ENCODE measurements around the gene MAP4K4. TPM values are rescaled to one million over a fixed set of nuclear protein-coding genes. Genes with fewer than 3 reads are reported as not detected.

Gene MAP4K4
- total RNA-seq, 1 donor from 2014 or later: 91.9 TPM

DNA sequence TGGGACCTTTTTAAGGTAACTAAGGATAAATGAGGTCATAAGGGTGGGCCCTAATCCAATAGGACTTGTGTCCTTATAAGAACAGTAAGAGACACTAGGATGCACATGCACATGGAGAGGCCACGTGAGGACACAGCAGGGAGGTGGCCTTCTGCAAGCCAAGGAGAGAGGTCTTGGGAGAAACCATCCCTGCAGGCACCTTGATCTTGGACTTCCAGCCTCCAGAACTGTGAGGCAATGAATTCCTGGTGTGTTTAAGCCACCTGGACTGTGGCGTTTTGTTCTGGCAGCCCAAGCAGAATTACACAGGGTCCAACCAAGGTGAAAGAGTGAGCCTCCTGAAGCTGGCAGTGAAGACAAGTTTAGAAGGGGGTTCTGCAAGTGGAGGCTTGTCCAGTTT, 204.7 kb downstream of the MAP4K4 start:
- no peaks in the 10 kb centered on the region for H3K27me3 Mint-ChIP-seq (ENCODE audit: insufficient read depth, low read depth)
- Histone ChIP-seq H3K4me2 (no peak overlapping the region), H3K4me3 (no peak overlapping the region), H3K27ac (no peak overlapping the region), H3K9ac (no peak overlapping the region), H2AFZ (replicated peaks) (no peak overlapping the region), H3K4me1 (peaks cover 5% of the 10 kb centered on the region), H3K79me2 (ENCODE audit: low read depth) (no peaks in the 10 kb centered on the region), H3K9me3 (ENCODE audit: low read depth) (no peaks in the 10 kb centered on the region), H4K20me1 (ENCODE audit: low read depth) (no peaks in the 10 kb centered on the region), H3K36me3 (no peaks in the 10 kb centered on the region), H3K27me3 (no peaks in the 10 kb centered on the region), H3F3A (ENCODE audit: low read depth) (no peaks in the 10 kb centered on the region)
- H3K36me3 Mint-ChIP-seq: peaks cover 8% of the 10 kb centered on the region
- H3K9me3 Mint-ChIP-seq: peaks cover 5% of the 10 kb centered on the region
- no peak for DNase-seq (ENCODE audit: low spot score)
- TF ChIP-seq EZH2 (IDR thresholded peaks at IDR 0.05) (no peak), EZH2phosphoT487 (IDR thresholded peaks at IDR 0.05) (no peak)
- TF ChIP-seq, protein P1, sequence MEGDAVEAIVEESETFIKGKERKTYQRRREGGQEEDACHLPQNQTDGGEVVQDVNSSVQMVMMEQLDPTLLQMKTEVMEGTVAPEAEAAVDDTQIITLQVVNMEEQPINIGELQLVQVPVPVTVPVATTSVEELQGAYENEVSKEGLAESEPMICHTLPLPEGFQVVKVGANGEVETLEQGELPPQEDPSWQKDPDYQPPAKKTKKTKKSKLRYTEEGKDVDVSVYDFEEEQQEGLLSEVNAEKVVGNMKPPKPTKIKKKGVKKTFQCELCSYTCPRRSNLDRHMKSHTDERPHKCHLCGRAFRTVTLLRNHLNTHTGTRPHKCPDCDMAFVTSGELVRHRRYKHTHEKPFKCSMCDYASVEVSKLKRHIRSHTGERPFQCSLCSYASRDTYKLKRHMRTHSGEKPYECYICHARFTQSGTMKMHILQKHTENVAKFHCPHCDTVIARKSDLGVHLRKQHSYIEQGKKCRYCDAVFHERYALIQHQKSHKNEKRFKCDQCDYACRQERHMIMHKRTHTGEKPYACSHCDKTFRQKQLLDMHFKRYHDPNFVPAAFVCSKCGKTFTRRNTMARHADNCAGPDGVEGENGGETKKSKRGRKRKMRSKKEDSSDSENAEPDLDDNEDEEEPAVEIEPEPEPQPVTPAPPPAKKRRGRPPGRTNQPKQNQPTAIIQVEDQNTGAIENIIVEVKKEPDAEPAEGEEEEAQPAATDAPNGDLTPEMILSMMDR (IDR thresholded peaks at IDR 0.05): no peak
- H3K4me3 Mint-ChIP-seq: no peak overlapping the region
- no peak overlapping the region for H3K27ac Mint-ChIP-seq
- no peaks in the 10 kb centered on the region for H3K4me1 Mint-ChIP-seq

DNA sequence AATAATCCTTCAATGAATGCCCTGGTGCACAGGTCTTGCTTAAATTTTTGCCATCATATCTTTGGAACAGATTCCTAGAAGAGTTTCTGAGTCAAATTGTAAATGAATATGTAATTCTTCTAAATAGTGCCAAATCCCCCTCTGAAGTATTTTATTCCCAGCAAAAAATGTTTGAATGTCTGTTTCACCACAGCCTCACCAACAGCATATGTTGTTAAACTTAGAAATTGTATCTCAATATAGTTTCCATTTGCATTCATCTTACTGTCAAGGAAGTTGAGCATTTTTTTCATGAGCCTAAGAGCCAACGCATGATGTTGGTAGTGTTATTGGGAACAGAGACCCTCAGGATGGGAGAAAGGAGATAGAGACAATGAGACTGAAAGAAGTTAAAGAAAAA, 207.4 kb downstream of the MAP4K4 start:
- no peaks in the 10 kb centered on the region for H3F3A ChIP-seq (ENCODE audit: low read depth)
- Mint-ChIP-seq H3K4me1 (no peaks in the 10 kb centered on the region), H3K4me3 (no peak overlapping the region), H3K36me3 (peaks cover 3% of the 10 kb centered on the region), H3K9me3 (peaks cover 15% of the 10 kb centered on the region), H3K27ac (no peak overlapping the region), H3K27me3 (ENCODE audit: insufficient read depth, low read depth) (no peaks in the 10 kb centered on the region)
- no peak for DNase-seq (ENCODE audit: low spot score)
- no peaks in the 10 kb centered on the region for H3K36me3 ChIP-seq
- no peak overlapping the region for H3K27ac ChIP-seq
- H3K4me2 ChIP-seq: no peak overlapping the region
- TF ChIP-seq EZH2phosphoT487 (IDR thresholded peaks at IDR 0.05) (no peak), EZH2 (IDR thresholded peaks at IDR 0.05) (no peak)
- TF ChIP-seq, protein P1 (IDR thresholded peaks at IDR 0.05): no peak
- H3K9ac ChIP-seq: no peak overlapping the region
- no peaks in the 10 kb centered on the region for H4K20me1 ChIP-seq (ENCODE audit: low read depth)
- no peak overlapping the region for H3K4me3 ChIP-seq
- H2AFZ ChIP-seq (replicated peaks): no peak overlapping the region
- H3K4me1 ChIP-seq: peaks cover 5% of the 10 kb centered on the region
- no peaks in the 10 kb centered on the region for H3K27me3 ChIP-seq
- peaks cover 8% of the 10 kb centered on the region for H3K9me3 ChIP-seq (ENCODE audit: low read depth)
- H3K79me2 ChIP-seq (ENCODE audit: low read depth): no peaks in the 10 kb centered on the region

DNA sequence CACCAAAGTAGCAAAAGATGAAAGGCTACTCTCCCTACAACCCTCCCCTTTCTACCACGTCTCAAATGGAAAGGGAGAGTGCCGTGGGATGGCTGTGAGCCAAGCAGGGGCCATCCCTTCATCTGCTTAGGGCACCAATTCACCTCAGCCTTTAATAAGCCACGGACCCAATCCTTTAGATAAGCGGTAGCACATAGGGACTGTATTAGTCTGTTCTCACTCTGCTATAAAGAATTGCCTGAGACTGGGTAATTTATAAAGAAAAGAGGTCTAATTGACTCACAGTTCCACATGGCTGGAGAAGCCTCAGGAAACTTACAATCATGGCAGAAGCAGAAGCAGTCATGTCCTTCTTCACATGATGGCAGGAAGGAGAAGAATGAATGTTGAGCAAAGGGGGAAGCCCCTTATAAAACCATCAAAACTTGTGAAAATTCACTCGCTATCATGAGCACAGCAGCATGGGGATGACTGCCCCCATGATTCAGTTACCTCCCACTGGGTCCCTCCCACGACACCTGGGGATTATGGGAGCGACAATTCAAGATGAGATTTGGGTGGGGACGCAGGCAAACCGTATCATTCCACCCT, 208.3 kb downstream of the MAP4K4 start:
- no peak overlapping the region for H3K27ac ChIP-seq
- Mint-ChIP-seq H3K36me3 (peaks cover 3% of the 10 kb centered on the region), H3K4me1 (no peaks in the 10 kb centered on the region)

More for the DNA sequence above, 208.3 kb downstream of the MAP4K4 start:
- no peak for DNase-seq (ENCODE audit: low spot score)
- H3K4me1 ChIP-seq: peaks cover 5% of the 10 kb centered on the region
- peaks cover 11% of the 10 kb centered on the region for H3K9me3 ChIP-seq (ENCODE audit: low read depth)
- H3K27me3 Mint-ChIP-seq (ENCODE audit: insufficient read depth, low read depth): no peaks in the 10 kb centered on the region
- no peaks in the 10 kb centered on the region for H4K20me1 ChIP-seq (ENCODE audit: low read depth)
- no peak overlapping the region for H2AFZ ChIP-seq (replicated peaks)
- H3K4me3 ChIP-seq: no peak overlapping the region
- no peaks in the 10 kb centered on the region for H3F3A ChIP-seq (ENCODE audit: low read depth)
- H3K4me2 ChIP-seq: no peak overlapping the region
- H3K4me3 Mint-ChIP-seq: no peak overlapping the region
- no peak overlapping the region for H3K9ac ChIP-seq
- H3K27me3 ChIP-seq: no peaks in the 10 kb centered on the region
- H3K27ac Mint-ChIP-seq: no peak overlapping the region
- no peaks in the 10 kb centered on the region for H3K79me2 ChIP-seq (ENCODE audit: low read depth)
- peaks cover 22% of the 10 kb centered on the region for H3K9me3 Mint-ChIP-seq
- no peaks in the 10 kb centered on the region for H3K36me3 ChIP-seq
- TF ChIP-seq EZH2phosphoT487 (IDR thresholded peaks at IDR 0.05) (no peak), EZH2 (IDR thresholded peaks at IDR 0.05) (no peak)
- TF ChIP-seq, protein P1 (IDR thresholded peaks at IDR 0.05): no peak

Data from neural progenitor cell (in vitro differentiated cells).